ENCODE data around the gene ROPN1B.

DNA sequence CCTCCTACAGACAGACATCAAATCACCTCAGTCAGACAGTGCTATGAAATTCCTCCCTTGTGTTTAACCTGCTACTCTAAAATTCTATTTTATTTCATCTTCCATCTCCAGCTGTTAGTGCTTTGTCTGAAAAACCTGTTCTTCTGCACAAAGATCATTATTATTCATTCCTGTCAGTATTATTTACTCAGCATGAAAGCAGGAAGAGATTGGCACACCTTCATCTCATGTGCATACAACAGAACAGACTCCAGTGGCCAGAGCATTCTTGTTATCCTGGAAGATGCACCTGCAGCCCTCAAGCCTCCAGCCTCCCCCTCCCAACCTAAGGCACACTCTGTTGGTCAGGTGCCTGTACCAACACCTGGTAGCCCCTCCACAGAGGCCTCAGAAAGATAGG, 1.8 kb upstream of the ROPN1B start:
- TF ChIP-seq, protein P1, sequence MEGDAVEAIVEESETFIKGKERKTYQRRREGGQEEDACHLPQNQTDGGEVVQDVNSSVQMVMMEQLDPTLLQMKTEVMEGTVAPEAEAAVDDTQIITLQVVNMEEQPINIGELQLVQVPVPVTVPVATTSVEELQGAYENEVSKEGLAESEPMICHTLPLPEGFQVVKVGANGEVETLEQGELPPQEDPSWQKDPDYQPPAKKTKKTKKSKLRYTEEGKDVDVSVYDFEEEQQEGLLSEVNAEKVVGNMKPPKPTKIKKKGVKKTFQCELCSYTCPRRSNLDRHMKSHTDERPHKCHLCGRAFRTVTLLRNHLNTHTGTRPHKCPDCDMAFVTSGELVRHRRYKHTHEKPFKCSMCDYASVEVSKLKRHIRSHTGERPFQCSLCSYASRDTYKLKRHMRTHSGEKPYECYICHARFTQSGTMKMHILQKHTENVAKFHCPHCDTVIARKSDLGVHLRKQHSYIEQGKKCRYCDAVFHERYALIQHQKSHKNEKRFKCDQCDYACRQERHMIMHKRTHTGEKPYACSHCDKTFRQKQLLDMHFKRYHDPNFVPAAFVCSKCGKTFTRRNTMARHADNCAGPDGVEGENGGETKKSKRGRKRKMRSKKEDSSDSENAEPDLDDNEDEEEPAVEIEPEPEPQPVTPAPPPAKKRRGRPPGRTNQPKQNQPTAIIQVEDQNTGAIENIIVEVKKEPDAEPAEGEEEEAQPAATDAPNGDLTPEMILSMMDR (IDR thresholded peaks at IDR 0.05), result no peak
- TF ChIP-seq POLR2AphosphoS5 (IDR thresholded peaks at IDR 0.05; ENCODE audit: low read depth, low read length), result no peak
